Measurements from ENCODE around the gene PRKG1.

PRKG1 gene

GRCh38 chr10:51694086-51694768 lies 619.9 kb downstream of the PRKG1 start:
- TF ChIP-seq EZH2phosphoT487 (IDR thresholded peaks at IDR 0.05; ENCODE audit: low read depth), result no peak
- TF ChIP-seq, protein P1, sequence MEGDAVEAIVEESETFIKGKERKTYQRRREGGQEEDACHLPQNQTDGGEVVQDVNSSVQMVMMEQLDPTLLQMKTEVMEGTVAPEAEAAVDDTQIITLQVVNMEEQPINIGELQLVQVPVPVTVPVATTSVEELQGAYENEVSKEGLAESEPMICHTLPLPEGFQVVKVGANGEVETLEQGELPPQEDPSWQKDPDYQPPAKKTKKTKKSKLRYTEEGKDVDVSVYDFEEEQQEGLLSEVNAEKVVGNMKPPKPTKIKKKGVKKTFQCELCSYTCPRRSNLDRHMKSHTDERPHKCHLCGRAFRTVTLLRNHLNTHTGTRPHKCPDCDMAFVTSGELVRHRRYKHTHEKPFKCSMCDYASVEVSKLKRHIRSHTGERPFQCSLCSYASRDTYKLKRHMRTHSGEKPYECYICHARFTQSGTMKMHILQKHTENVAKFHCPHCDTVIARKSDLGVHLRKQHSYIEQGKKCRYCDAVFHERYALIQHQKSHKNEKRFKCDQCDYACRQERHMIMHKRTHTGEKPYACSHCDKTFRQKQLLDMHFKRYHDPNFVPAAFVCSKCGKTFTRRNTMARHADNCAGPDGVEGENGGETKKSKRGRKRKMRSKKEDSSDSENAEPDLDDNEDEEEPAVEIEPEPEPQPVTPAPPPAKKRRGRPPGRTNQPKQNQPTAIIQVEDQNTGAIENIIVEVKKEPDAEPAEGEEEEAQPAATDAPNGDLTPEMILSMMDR (IDR thresholded peaks at IDR 0.05; ENCODE audit: low read depth, low read length), result no peak
- Histone ChIP-seq H3K4me2 (ENCODE audit: low read length) (no peak overlapping the region), H3K79me2 (ENCODE audit: low read length) (peaks cover 32% of the 10 kb centered on the region), H3K27ac (ENCODE audit: low read length) (no peak overlapping the region), H3K27me3 (ENCODE audit: low read depth, low read length) (no peaks in the 10 kb centered on the region), H3K36me3 (replicated peaks; ENCODE audit: low read depth, low read length) (peaks cover 29% of the 10 kb centered on the region), H3K4me1 (ENCODE audit: low read length) (peaks cover 10% of the 10 kb centered on the region), H2AFZ (ENCODE audit: low read depth, low read length) (no peak overlapping the region), H3K4me3 (ENCODE audit: low read length) (no peak overlapping the region), H3K9ac (ENCODE audit: low read length) (no peak overlapping the region), H3K9me3 (ENCODE audit: insufficient read depth, low read length) (no peaks in the 10 kb centered on the region), H4K20me1 (ENCODE audit: insufficient read depth, low read length) (peaks cover 10% of the 10 kb centered on the region; the same call in 1 of the 2 replicates)

GRCh38 chr10:51696251-51696650 lies 622.0 kb downstream of the PRKG1 start:
- Histone ChIP-seq H3K36me3 (replicated peaks; ENCODE audit: low read depth, low read length) (peaks cover 29% of the 10 kb centered on the region), H3K4me1 (ENCODE audit: low read length) (peaks cover 14% of the 10 kb centered on the region), H2AFZ (ENCODE audit: low read depth, low read length) (no peak overlapping the region), H3K4me3 (ENCODE audit: low read length) (no peak overlapping the region), H3K4me2 (ENCODE audit: low read length) (no peak overlapping the region), H3K9me3 (ENCODE audit: insufficient read depth, low read length) (no peaks in the 10 kb centered on the region), H4K20me1 (ENCODE audit: insufficient read depth, low read length) (peaks cover 10% of the 10 kb centered on the region; the same call in 1 of the 2 replicates), H3K79me2 (ENCODE audit: low read length) (peaks cover 34% of the 10 kb centered on the region), H3K27ac (ENCODE audit: low read length) (no peak overlapping the region), H3K9ac (ENCODE audit: low read length) (no peak overlapping the region), H3K27me3 (ENCODE audit: low read depth, low read length) (no peaks in the 10 kb centered on the region)
- TF ChIP-seq, protein P1 (IDR thresholded peaks at IDR 0.05; ENCODE audit: low read depth, low read length), result no peak
- no peak for TF ChIP-seq EZH2phosphoT487 (IDR thresholded peaks at IDR 0.05; ENCODE audit: low read depth)

DNA sequence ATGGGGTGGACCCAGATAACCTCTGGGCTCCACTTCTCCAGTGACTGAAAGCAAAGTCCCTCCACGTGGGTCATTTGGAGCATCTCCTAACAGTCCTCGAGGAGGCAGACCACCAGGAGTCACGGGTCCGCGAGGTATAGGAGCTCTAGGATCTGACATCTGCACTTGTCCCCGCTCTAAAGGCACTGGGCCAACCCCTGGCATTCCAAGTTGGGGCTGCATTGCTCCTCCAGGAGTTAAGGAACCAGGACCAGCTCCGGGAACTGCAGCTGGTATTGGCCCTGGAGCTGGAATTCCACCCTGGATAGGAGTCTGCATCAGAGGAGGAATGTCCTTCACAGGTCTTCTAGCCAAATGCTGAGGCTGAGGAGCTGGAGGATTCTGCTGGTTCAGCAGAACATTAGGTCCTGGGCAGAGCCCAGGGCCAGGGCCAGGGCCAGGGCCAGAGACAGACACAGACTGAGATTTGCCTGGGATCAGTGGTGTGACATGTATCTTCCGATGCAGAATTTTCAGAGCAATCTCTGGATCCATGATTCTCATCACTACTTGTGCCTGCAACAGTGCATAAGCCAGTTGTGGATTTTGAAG lies 624.3 kb downstream of the PRKG1 start:
- Histone ChIP-seq H3K9ac (ENCODE audit: low read length) (peak overlapping the region; percentile 94), H3K27ac (ENCODE audit: low read length) (peak overlapping the region; percentile 84), H3K4me1 (ENCODE audit: low read length) (peaks cover 14% of the 10 kb centered on the region), H3K27me3 (ENCODE audit: low read depth, low read length) (no peaks in the 10 kb centered on the region), H3K9me3 (ENCODE audit: insufficient read depth, low read length) (no peaks in the 10 kb centered on the region), H2AFZ (ENCODE audit: low read depth, low read length) (no peak overlapping the region), H3K79me2 (ENCODE audit: low read length) (peaks cover 34% of the 10 kb centered on the region), H3K4me3 (ENCODE audit: low read length) (peak overlapping the region; percentile 96), H4K20me1 (ENCODE audit: insufficient read depth, low read length) (peaks cover 10% of the 10 kb centered on the region; the same call in 1 of the 2 replicates), H3K36me3 (replicated peaks; ENCODE audit: low read depth, low read length) (peaks cover 29% of the 10 kb centered on the region), H3K4me2 (ENCODE audit: low read length) (peak overlapping the region; percentile 97)
- TF ChIP-seq, protein P1 (IDR thresholded peaks at IDR 0.05; ENCODE audit: low read depth, low read length), result no peak
- no peak for TF ChIP-seq EZH2phosphoT487 (IDR thresholded peaks at IDR 0.05; ENCODE audit: low read depth)

DNA sequence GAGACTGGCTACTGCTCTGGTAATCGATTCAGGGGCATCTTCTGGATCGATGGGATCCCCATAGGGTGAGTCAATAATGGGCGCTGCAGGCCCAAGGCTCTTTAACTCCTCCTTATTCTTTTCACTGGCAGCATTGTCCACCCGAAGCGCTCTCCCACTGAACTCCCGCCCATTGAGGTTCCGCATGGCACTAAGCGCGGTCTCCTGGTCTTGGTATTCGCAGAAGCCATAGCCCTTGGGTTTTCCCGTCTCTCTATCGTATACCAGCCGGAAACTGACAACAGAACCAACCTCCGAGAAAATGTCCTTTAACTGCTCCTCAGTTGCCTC lies 624.8 kb downstream of the PRKG1 start:
- H4K20me1 ChIP-seq (ENCODE audit: insufficient read depth, low read length), result peaks cover 10% of the 10 kb centered on the region; the same call in 1 of the 2 replicates
- TF ChIP-seq, protein P1 (IDR thresholded peaks at IDR 0.05; ENCODE audit: low read depth, low read length), result no peak
- no peak for TF ChIP-seq EZH2phosphoT487 (IDR thresholded peaks at IDR 0.05; ENCODE audit: low read depth)
- 0 out of 2 replicates have a peak overlapping the region, but pooled peaks have one; percentile 41 for H2AFZ ChIP-seq (ENCODE audit: low read depth, low read length)
- peak overlapping the region; percentile 94 for H3K9ac ChIP-seq (ENCODE audit: low read length)
- peak overlapping the region; percentile 96 for H3K4me3 ChIP-seq (ENCODE audit: low read length)
- no peaks in the 10 kb centered on the region for H3K27me3 ChIP-seq (ENCODE audit: low read depth, low read length)
- H3K27ac ChIP-seq (ENCODE audit: low read length), result peak overlapping the region; percentile 84
- peaks cover 29% of the 10 kb centered on the region for H3K36me3 ChIP-seq (replicated peaks; ENCODE audit: low read depth, low read length)
- H3K79me2 ChIP-seq (ENCODE audit: low read length), result peaks cover 34% of the 10 kb centered on the region
- peak overlapping the region; percentile 97 for H3K4me2 ChIP-seq (ENCODE audit: low read length)
- H3K4me1 ChIP-seq (ENCODE audit: low read length), result peaks cover 14% of the 10 kb centered on the region
- no peaks in the 10 kb centered on the region for H3K9me3 ChIP-seq (ENCODE audit: insufficient read depth, low read length)

Data from OCI-LY3 (cell line).